ENCODE data around the gene PIM3.
"Not testable (repeated sequence)": the region's sequence is repeated elsewhere in the genome, so short reads cannot be mapped to it uniquely, and the experiment has no call there.

PIM3 gene

DNA sequence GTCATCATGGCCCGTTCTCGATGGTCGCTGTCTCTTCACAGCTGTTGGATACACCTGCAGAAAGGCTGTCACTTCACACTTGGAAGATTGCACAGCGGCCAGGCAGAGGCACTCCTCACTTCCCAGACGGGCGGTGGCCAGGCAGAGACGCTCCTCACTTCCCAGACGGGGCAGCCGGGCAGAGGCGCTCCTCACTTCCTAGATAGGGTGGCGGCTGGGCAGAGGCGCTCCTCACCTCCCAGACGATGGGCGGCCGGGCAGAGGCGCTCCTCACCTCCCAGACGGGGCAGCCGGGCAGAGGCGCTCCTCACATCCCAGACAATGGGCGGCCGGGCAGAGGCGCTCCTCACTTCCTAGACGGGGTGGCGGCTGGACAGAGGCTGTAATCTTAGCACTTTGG, 29.3 kb downstream of the PIM3 start:
- ATAC-seq (replicated peaks; ENCODE audit: extremely low read depth, poor library complexity, severe bottlenecking); H3K36me3 Mint-ChIP-seq (ENCODE audit: insufficient read depth); DNase-seq (ENCODE audit: low spot score in 2 of 2); H3K27ac Mint-ChIP-seq (ENCODE audit: low read depth); H3K4me3 Mint-ChIP-seq; H3K4me1 Mint-ChIP-seq: not testable (repeated sequence)
- peaks cover 16% of the 10 kb centered on the region for H3K9me3 Mint-ChIP-seq
- H3K27me3 Mint-ChIP-seq = peaks cover 39% of the 10 kb centered on the region

DNA sequence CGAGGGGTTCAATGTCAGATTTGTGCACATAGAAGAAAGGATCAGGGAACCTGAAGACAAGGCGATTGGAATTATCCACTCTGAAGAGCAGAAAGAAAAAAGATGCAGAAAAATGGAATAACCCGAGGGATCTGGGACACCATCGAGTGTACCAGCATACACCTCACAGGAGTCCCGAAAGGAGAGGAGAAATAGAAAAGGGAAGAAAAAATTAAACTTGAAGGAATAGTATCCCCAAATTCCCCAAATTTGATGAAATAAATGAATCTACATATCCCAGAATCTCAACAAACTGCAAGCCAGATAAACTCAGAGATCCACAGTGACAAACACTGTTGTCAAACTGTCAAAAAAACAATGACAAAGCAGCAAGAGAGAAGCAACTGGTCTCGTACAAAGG, 30.6 kb downstream of the PIM3 start:
- H3K4me1 Mint-ChIP-seq = peaks cover 14% of the 10 kb centered on the region
- no peak overlapping the region for H3K27ac Mint-ChIP-seq (ENCODE audit: low read depth)
- DNase-seq (ENCODE audit: low spot score in 2 of 2) (no peak), ATAC-seq (replicated peaks; ENCODE audit: extremely low read depth, poor library complexity, severe bottlenecking) (no peak)
- no peak overlapping the region for H3K4me3 Mint-ChIP-seq
- peaks cover 2% of the 10 kb centered on the region for H3K36me3 Mint-ChIP-seq (ENCODE audit: insufficient read depth)
- peaks cover 9% of the 10 kb centered on the region for H3K9me3 Mint-ChIP-seq
- peaks cover 25% of the 10 kb centered on the region for H3K27me3 Mint-ChIP-seq

DNA sequence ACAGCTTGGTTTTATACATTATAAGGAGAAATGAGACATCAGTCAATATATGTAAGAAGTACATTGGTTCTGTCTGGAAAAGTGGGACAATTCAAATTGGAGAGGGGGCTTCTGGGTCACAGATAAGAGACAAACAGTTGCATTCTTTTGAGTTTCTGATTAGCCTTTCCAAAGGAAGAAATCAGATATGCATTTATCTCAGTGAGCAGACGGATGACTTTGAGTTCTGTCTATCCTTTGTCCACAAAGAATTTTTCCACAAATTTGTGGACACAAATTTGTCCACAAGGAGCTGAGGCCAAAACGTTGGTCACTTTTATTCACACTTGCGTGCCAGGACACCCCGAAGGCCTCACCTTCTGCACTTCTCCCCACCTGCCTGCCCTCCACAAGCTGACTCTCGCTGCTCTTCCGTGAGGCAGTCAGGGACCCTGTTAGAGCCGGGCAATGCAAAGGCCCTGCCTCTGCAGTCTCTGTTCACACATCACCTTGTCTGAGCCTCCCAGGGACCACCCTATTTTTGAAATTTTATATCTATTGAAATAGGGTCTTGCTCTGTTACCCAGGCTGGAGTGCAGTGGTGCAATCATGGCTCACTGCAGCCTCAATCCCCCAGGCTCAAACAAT, 31.4 kb downstream of the PIM3 start:
- no peak for ATAC-seq (replicated peaks; ENCODE audit: extremely low read depth, poor library complexity, severe bottlenecking)
- no peak for DNase-seq (ENCODE audit: low spot score in 2 of 2)
- Mint-ChIP-seq H3K27me3 (peaks cover 19% of the 10 kb centered on the region), H3K36me3 (ENCODE audit: insufficient read depth) (peaks cover 2% of the 10 kb centered on the region), H3K4me1 (peaks cover 14% of the 10 kb centered on the region), H3K9me3 (peaks cover 7% of the 10 kb centered on the region), H3K27ac (ENCODE audit: low read depth) (no peak overlapping the region), H3K4me3 (no peak overlapping the region)

DNA sequence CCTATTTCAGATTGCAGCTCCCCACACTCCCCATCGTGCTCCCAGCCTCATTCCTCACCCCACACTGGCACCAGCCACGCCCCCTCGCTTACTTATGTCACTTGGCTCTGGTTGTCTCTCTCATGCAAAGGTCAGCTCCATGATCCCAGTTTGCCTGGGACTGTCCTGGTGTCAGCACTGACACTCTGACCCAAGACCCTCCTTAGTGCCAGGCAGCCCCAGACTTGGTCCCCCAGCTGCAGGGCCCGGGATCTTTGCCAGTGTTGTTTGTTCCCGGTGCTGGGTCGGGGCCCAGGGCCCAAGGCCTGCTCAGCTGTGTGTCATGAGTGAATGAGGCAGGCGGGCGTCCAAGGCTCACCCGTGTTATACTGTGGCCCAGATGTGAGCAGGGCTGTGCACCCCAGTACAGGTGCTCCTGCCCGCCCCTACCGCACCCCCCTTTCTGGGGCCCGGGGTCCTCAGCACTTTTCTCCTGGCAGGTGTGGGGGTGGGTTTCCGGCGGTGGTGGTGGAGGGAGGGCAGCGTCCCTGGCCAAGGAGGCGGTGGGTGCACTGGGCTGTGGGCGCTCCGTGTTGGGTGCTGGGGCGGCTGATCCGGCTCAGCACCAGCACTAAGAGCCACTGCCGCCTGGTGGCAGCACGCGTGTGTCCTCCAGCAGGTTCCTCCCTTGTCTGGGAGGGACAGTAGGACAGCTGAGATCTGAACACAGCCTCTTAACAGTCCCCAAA, 32.5 kb downstream of the PIM3 start:
- Mint-ChIP-seq H3K4me3 (no peak overlapping the region), H3K27me3 (peaks cover 19% of the 10 kb centered on the region), H3K27ac (ENCODE audit: low read depth) (peak overlapping the region; percentile 13), H3K4me1 (peaks cover 14% of the 10 kb centered on the region), H3K9me3 (peaks cover 7% of the 10 kb centered on the region), H3K36me3 (ENCODE audit: insufficient read depth) (peaks cover 2% of the 10 kb centered on the region)
- ATAC-seq (replicated peaks; ENCODE audit: extremely low read depth, poor library complexity, severe bottlenecking) (peak; percentile 84), DNase-seq (ENCODE audit: low spot score in 2 of 2) (peak; percentile 46 to 58)

DNA sequence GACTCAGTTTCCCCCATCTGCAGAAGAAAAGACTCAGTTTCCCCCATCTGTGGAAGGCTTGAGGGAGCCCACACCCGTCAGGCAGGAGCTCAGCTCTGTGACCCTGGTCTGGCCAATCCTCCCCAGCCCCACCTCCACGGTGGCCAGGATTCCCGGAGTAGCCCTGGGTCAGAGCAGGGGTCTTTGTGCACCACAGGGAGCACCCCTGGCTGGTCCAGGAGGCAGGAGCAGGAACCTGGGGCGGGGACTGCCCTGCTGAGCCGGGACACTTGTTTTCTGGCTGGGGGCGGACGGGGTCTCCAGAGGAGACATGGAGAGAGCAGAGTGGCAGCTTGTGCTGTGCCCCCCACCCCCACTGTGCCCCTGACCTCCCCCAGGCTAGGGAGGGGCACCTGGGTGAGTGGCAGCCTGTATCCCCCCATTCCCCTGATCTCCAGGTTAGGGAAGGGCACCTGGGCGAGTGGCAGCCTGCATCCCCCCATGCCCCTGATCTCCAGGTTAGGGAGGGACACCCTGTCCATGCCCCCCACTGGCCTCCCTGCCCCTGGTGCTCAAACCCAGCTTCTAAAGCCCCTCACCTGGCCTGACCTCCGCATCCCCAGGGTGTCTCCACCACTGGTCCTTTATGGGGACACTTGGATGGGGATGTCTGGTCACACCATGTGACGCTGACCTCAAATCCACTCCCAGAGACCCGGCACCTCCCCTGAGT, 33.2 kb downstream of the PIM3 start:
- peaks cover 14% of the 10 kb centered on the region for H3K4me1 Mint-ChIP-seq
- no peak overlapping the region for H3K4me3 Mint-ChIP-seq
- peak overlapping the region; percentile 13 for H3K27ac Mint-ChIP-seq (ENCODE audit: low read depth)
- DNase-seq (ENCODE audit: low spot score in 2 of 2) = no peak
- no peak for ATAC-seq (replicated peaks; ENCODE audit: extremely low read depth, poor library complexity, severe bottlenecking)
- peaks cover 11% of the 10 kb centered on the region for H3K27me3 Mint-ChIP-seq
- peaks cover 2% of the 10 kb centered on the region for H3K36me3 Mint-ChIP-seq (ENCODE audit: insufficient read depth)
- H3K9me3 Mint-ChIP-seq = peaks cover 7% of the 10 kb centered on the region

DNA sequence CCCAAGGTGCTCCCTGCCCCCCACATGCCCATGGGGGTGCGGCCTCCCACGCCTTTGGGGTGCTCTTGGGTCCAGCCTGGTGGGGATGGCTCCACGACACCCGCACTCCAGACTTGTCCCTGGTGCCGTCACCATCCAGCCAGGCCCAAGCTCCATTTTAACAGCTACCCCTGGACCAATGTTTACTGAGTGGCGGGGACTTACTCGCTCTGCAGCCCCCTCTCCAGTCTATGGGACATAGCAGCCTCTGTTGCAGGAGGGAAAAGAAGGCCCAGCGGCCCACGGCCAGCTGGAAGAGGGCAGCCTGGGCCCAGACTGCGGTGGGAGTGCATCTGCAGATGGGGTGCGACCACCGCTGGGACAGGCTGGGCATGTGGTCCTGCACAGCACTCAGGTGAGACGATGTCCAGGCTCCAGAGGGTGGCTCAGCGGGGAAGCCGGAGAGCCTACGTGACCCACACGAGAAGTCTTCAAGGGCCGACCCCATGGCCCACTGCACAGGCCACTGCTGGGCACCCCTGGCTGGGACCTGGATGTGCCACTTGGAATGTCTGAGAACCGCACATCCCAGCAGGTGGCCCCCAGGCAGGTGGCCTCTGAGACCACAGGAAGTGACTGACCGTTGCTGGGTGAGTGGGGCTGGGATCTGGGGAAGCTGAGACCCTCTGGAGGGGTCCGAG, 33.9 kb downstream of the PIM3 start:
- H3K4me1 Mint-ChIP-seq = peaks cover 14% of the 10 kb centered on the region
- DNase-seq (ENCODE audit: low spot score in 2 of 2) = no peak
- peaks cover 2% of the 10 kb centered on the region for H3K36me3 Mint-ChIP-seq (ENCODE audit: insufficient read depth)
- ATAC-seq (replicated peaks; ENCODE audit: extremely low read depth, poor library complexity, severe bottlenecking) = no peak
- no peak overlapping the region for H3K27ac Mint-ChIP-seq (ENCODE audit: low read depth)
- no peak overlapping the region for H3K4me3 Mint-ChIP-seq
- H3K27me3 Mint-ChIP-seq = peaks cover 9% of the 10 kb centered on the region
- H3K9me3 Mint-ChIP-seq = peaks cover 7% of the 10 kb centered on the region

DNA sequence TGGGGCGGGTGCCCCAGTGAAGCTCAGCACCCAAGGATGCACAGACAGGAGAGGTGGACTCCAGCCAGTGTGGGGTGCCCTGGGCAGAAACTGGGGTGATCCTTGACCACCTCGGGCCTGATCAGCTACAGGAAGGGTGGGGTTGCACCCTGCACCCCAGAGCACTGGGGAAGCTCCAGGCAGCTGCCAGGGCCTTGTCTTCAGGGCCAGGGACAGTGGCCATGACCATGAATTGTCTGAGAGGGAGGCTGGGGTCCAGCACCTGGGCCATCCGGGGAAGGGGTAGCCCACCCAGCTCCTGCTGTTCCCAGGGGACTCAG, 34.4 kb downstream of the PIM3 start:
- Mint-ChIP-seq H3K4me3 (no peak overlapping the region), H3K27me3 (peaks cover 9% of the 10 kb centered on the region), H3K36me3 (ENCODE audit: insufficient read depth) (peaks cover 2% of the 10 kb centered on the region), H3K4me1 (peaks cover 14% of the 10 kb centered on the region), H3K9me3 (peaks cover 7% of the 10 kb centered on the region), H3K27ac (ENCODE audit: low read depth) (no peak overlapping the region)
- DNase-seq (ENCODE audit: low spot score in 2 of 2) = no peak
- ATAC-seq (replicated peaks; ENCODE audit: extremely low read depth, poor library complexity, severe bottlenecking) = no peak

DNA sequence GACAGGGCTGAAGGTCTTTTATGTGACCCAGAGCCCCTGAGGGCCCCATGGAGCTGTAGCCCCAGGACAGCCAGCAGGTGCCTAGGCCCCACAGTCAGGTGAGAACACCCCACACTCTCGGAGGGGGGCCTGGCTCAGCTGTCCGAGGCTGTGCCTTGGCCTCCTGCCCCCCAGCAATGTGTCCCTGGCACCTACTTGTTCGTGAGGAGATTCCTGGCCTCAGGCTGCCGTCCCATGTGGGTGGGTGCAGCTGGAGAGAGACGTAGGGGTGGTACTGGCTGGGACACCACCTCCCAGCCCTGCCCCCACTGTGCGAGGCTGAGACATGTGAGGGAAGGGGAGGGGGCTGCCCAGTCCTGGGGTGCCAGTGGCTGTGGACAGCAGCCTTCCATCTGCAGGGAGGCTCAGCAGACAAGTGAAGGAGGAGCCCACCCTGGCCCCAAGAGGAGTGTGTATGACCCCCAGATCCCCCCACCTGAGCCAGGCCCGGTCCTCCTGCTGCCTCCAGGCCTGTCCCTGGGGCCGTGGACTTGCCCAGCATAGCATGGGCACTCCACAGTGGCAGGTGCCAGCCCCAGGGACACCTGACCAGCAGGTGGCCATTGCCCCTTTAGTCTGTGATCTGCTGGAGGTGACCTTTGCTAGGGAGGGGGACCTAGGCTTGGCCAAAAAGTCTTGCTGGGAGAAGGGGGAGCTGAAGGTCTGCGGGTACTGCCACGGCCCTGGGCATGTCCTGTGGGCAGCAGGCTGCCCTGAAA, 35.0 kb downstream of the PIM3 start:
- Mint-ChIP-seq H3K27ac (ENCODE audit: low read depth) (no peak overlapping the region), H3K9me3 (peaks cover 7% of the 10 kb centered on the region), H3K27me3 (peaks cover 9% of the 10 kb centered on the region), H3K36me3 (ENCODE audit: insufficient read depth) (peaks cover 1% of the 10 kb centered on the region), H3K4me3 (no peak overlapping the region), H3K4me1 (peaks cover 14% of the 10 kb centered on the region)
- DNase-seq (ENCODE audit: low spot score in 2 of 2) (no peak), ATAC-seq (replicated peaks; ENCODE audit: extremely low read depth, poor library complexity, severe bottlenecking) (no peak)

DNA sequence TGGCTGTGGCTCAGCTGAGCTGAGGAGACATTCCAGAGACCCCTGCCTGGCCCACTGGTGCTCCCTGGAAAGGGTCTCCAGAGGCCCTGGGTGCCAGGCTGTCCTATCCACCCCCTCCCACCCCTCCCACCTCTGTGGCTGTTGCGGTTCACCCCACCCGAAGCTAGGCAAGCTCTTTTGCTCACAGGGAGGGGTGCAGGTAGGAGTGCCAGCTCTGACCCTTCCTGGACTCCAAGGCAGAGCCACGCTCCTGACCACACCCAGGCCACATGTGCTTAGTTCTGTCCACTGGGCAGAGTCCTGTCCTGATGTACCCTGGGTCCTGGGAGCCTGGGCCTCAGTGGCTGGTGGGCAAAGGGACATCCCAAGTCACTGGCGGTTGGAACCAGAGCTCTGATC, 35.5 kb downstream of the PIM3 start:
- DNase-seq (ENCODE audit: low spot score in 2 of 2) = no peak
- H3K27me3 Mint-ChIP-seq = peaks cover 3% of the 10 kb centered on the region
- H3K4me1 Mint-ChIP-seq = peaks cover 14% of the 10 kb centered on the region
- peaks cover 2% of the 10 kb centered on the region for H3K9me3 Mint-ChIP-seq
- H3K4me3 Mint-ChIP-seq = no peak overlapping the region
- no peak for ATAC-seq (replicated peaks; ENCODE audit: extremely low read depth, poor library complexity, severe bottlenecking)
- H3K27ac Mint-ChIP-seq (ENCODE audit: low read depth) = no peak overlapping the region
- H3K36me3 Mint-ChIP-seq (ENCODE audit: insufficient read depth) = no peaks in the 10 kb centered on the region

DNA sequence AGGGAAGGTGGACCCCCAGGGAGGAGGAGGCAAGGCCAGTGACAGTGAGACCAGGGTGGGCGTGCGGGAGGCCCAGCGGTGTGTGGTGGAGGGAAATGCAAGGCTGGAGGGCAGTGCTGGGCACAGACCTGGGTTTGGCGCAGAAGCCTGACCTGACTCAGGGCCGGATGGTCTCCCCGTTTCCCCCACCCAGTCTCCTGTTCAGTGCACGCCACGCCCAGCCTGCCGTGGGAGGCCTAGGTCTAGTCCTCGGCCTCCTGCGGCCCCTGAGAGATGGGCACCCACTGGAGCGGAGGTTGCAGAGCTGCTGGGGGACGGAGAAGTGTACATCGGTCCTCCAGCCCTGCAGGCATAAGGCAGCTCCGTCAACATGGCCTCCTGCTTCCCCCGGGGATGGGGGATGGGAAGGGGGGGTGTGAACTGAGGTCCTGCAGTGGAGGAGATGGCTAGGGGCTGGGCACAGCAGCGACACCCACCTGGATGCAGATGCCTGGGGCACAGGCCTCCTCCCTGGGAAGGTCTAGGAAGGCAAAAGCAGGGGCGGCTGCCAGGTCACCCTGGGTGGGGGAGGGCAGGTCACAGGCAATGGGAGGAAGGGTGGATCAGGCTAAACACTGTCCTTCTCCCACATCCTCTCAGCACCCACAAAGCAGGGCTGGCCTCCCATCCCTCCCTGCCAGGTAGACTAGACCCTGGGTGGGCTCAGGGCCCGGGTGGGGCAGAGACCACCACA, 36.1 kb downstream of the PIM3 start:
- no peaks in the 10 kb centered on the region for H3K9me3 Mint-ChIP-seq
- DNase-seq (ENCODE audit: low spot score in 2 of 2) (no peak), ATAC-seq (replicated peaks; ENCODE audit: extremely low read depth, poor library complexity, severe bottlenecking) (no peak)
- no peaks in the 10 kb centered on the region for H3K27me3 Mint-ChIP-seq
- H3K4me3 Mint-ChIP-seq = no peak overlapping the region
- no peaks in the 10 kb centered on the region for H3K36me3 Mint-ChIP-seq (ENCODE audit: insufficient read depth)
- no peak overlapping the region for H3K27ac Mint-ChIP-seq (ENCODE audit: low read depth)
- H3K4me1 Mint-ChIP-seq = peaks cover 14% of the 10 kb centered on the region

DNA sequence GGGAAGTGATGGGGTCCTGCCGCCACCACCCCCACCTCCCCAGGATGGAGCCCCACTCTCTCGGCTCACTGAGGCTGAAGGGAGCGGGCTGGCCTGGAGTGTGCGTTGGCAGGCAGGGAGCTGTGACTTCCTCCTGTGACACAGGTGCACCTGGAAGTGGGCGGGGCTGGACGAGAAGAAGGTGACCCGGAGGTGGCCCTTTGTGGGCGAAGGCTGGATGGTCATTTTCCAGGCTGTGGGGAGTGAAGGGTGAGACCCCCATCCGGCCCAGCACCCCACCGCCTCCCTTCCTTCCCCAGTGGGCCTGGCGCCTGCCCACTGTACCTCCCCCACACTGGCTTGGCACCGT, 36.7 kb downstream of the PIM3 start:
- H3K9me3 Mint-ChIP-seq = no peaks in the 10 kb centered on the region
- no peak for ATAC-seq (replicated peaks; ENCODE audit: extremely low read depth, poor library complexity, severe bottlenecking)
- H3K27me3 Mint-ChIP-seq = no peaks in the 10 kb centered on the region
- DNase-seq (ENCODE audit: low spot score in 2 of 2) = no peak
- H3K36me3 Mint-ChIP-seq (ENCODE audit: insufficient read depth) = no peaks in the 10 kb centered on the region
- H3K4me3 Mint-ChIP-seq = no peak overlapping the region
- peaks cover 14% of the 10 kb centered on the region for H3K4me1 Mint-ChIP-seq
- H3K27ac Mint-ChIP-seq (ENCODE audit: low read depth) = no peak overlapping the region

Measured in central memory CD8-positive, alpha-beta T cell (primary cell).